Left ventricle myocardium inferior (tissue), 1 donor: ENCODE measurements around the gene RSPO1. TPM values are rescaled to one million over a fixed set of nuclear protein-coding genes. Genes with fewer than 3 reads are reported as not detected.

Experiments
- DNase-seq: peaks from one replicate; pipeline ENCODE4 v3.0.0-alpha.2; 2020
- H3K27ac ChIP-seq: fragments of 200-600 bp; replicated peaks from 2 replicates; pipeline ENCODE4 v1.8.0; 2021
- H3K27me3 ChIP-seq: fragments of 200-600 bp; 2 replicates; pipeline ENCODE4 v1.8.0; 2021; ENCODE audit warnings: low read depth
- H3K36me3 ChIP-seq: fragments of 200-600 bp; 2 replicates; pipeline ENCODE4 v1.8.0; 2021
- H3K4me1 ChIP-seq: fragments of 200-600 bp; 2 replicates; pipeline ENCODE4 v1.8.0; 2021
- H3K4me3 ChIP-seq: fragments of 200-600 bp; 2 replicates; pipeline ENCODE4 v1.8.0; 2021; ENCODE audit warnings: mild to moderate bottlenecking, moderate library complexity
- H3K9me3 ChIP-seq: fragments of 200-600 bp; replicated peaks from 2 replicates; pipeline ENCODE4 v1.8.0; 2021
- CTCF ChIP-seq: fragments of 200-600 bp; IDR thresholded peaks from 2 replicates; pipeline ENCODE4 v1.8.0; 2021; ENCODE audit warnings: antibody characterized with exemption, mild to moderate bottlenecking, borderline replicate concordance
- intact Hi-C: fragments of 100-400 bp; cut with micrococcal nuclease; formaldehyde crosslinking; loops from one replicate; pipeline ENCODE4 v1.11.0; 2022
- total RNA-seq: library from RNA; stranded (reverse); fragmentation: NEBNext Ultra II Directional; extraction: Animal tissue kit (Norgen Biotek cat#: 25700); gene quantifications from one replicate; pipeline ENCODE4 v1.2.1, GENCODE V29; 2021
- donor health status: DM: no; HTN: yes; CAD: no; lungs with severe emphysema.

RSPO1 gene
- total RNA-seq, 1 donor from 2014 or later, result not detected

- peaks cover 79% of the 10 kb centered on the region for H3K27me3 ChIP-seq
- H3K4me1 ChIP-seq, result no peaks in the 10 kb centered on the region
- DNase-seq, result no peak
- H3K4me3 ChIP-seq, result no peak overlapping the region
- no peaks in the 10 kb centered on the region for H3K9me3 ChIP-seq
- H3K27ac ChIP-seq, result no peak overlapping the region
- H3K36me3 ChIP-seq, result no peaks in the 10 kb centered on the region
- TF ChIP-seq CTCF, result no peak
- intact Hi-C loops, result no loop called here
These were observed 20.6 kb downstream of the RSPO1 start for GRCh38 chr1:37614105-37614504.

- no peaks in the 10 kb centered on the region for H3K36me3 ChIP-seq
- no peak overlapping the region for H3K27ac ChIP-seq
- H3K27me3 ChIP-seq, result peaks cover 79% of the 10 kb centered on the region
- no peak overlapping the region for H3K4me3 ChIP-seq
- no peaks in the 10 kb centered on the region for H3K9me3 ChIP-seq
- no peak for DNase-seq
- TF ChIP-seq CTCF, result no peak
- intact Hi-C loops, result no loop called here
- no peaks in the 10 kb centered on the region for H3K4me1 ChIP-seq
These were observed 22.5 kb downstream of the RSPO1 start for GRCh38 chr1:37612186-37612585.

- Histone ChIP-seq H3K9me3 (no peaks in the 10 kb centered on the region), H3K4me3 (no peak overlapping the region), H3K36me3 (no peaks in the 10 kb centered on the region), H3K27me3 (peaks cover 78% of the 10 kb centered on the region), H3K27ac (no peak overlapping the region), H3K4me1 (no peaks in the 10 kb centered on the region)
- no peak for DNase-seq
- no peak for TF ChIP-seq CTCF
- intact Hi-C loops, result no loop called here
These were observed 24.7 kb downstream of the RSPO1 start for GRCh38 chr1:37609994-37610393.

GRCh38 chr1:37609002-37609401 lies 25.7 kb downstream of the RSPO1 start:
- Histone ChIP-seq H3K27me3 (peaks cover 73% of the 10 kb centered on the region), H3K9me3 (no peaks in the 10 kb centered on the region), H3K4me1 (no peaks in the 10 kb centered on the region), H3K36me3 (no peaks in the 10 kb centered on the region), H3K4me3 (no peak overlapping the region), H3K27ac (no peak overlapping the region)
- no peak for TF ChIP-seq CTCF
- intact Hi-C loops, result no loop called here
- no peak for DNase-seq

- Histone ChIP-seq H3K4me3 (no peak overlapping the region), H3K27ac (no peak overlapping the region)
- intact Hi-C loops, result no loop called here
These were observed 28.0 kb downstream of the RSPO1 start for GRCh38 chr1:37606481-37607263.

More at GRCh38 chr1:37606481-37607263, 28.0 kb downstream of the RSPO1 start:
- no peak for TF ChIP-seq CTCF
- DNase-seq, result no peak
- Histone ChIP-seq H3K27me3 (peaks cover 66% of the 10 kb centered on the region), H3K36me3 (no peaks in the 10 kb centered on the region), H3K9me3 (no peaks in the 10 kb centered on the region), H3K4me1 (no peaks in the 10 kb centered on the region)
